K562 (cell line): ENCODE measurements around the gene SLC2A13. TPM values are rescaled to one million over a fixed set of nuclear protein-coding genes. Genes with fewer than 3 reads are reported as not detected.

Experiments used
- ATAC-seq: fragments of 200-7000 bp; cut with Tn5 transposase; 3 replicates; pipeline ENCODE4 v1.9.1; 2020; ENCODE audit warnings: moderate library complexity
- BruUV-seq: library from RNA; stranded (reverse); fragments of 400-500 nt; replicated peaks from 2 replicates; lab custom pipeline; 2021; lab: Mats Ljungman, UMichigan
- CTCF ChIA-PET: fragments of 300-600 bp; formaldehyde crosslinking; extraction: SDS; loops from one replicate; lab custom pipeline; 2021; ENCODE audit warnings: low intra/inter-chr PET ratio; lab: Yijun Ruan, JAX
- POLR2A ChIA-PET: fragments of 300-600, 350-650 bp; sonication (Branson Sonifier 250); formaldehyde crosslinking; extraction: SDS; loops from one replicate; lab custom pipeline; 2021; ENCODE audit warnings: antibody characterized with exemption, inconsistent platforms; lab: Yijun Ruan, JAX
- DNase-seq, 4 experiments: peaks; one replicate each; pipeline versions ENCODE4 v3.0.0 to v3.0.0-alpha.2; 2011 to 2018; ENCODE audit warnings: low spot score in 3 of 4, mixed read lengths in 3 of 4; ENCODE audit errors: extremely low read depth in 1 of 4
- FAIRE-seq: peaks from 2 replicates; lab custom pipeline; 2011; peaks lifted over from hg19 to GRCh38; lab: Jason Lieb, UNC
- H2AFZ ChIP-seq: 2 replicates; pipeline ENCODE4 v1.6.0; 2011; ENCODE audit warnings: low read depth, low read length, control low read depth, inconsistent platforms
- H3K27ac ChIP-seq: fragments of 200-600 bp; 3 replicates; pipeline ENCODE4 v1.8.0; 2011; ENCODE audit warnings: low read depth, mild to moderate bottlenecking, control low read depth, inconsistent platforms, low read length, moderate library complexity, mixed read lengths; ENCODE audit errors: extremely low read depth
- H3K27me3 ChIP-seq, 2 experiments: fragments of 300-600 bp in 1 of 2; 2 replicates in 1 of 2; 3 replicates in 1 of 2; pipeline versions ENCODE4 v1.6.0 to v1.8.0; 2011; ENCODE audit warnings: inconsistent platforms in 2 of 2, low read length in 2 of 2, mild to moderate bottlenecking in 1 of 2, mixed read lengths in 1 of 2, moderate library complexity in 1 of 2; ENCODE audit not compliant: control insufficient read depth in 2 of 2, insufficient read depth in 2 of 2
- H3K36me3 ChIP-seq: fragments of 300-600 bp; 3 replicates; pipeline ENCODE4 v1.8.0; 2011; ENCODE audit warnings: mild to moderate bottlenecking, low read length, inconsistent platforms; ENCODE audit not compliant: control insufficient read depth, insufficient read depth
- H3K4me1 ChIP-seq, 2 experiments: fragments of 200-600 bp in 1 of 2; replicated peaks in 1 of 2; 2 replicates in 1 of 2; 3 replicates in 1 of 2; pipeline versions ENCODE4 v1.5.1 to v1.8.0; 2011; ENCODE audit warnings: inconsistent platforms in 2 of 2, low read length in 2 of 2, mild to moderate bottlenecking in 1 of 2, mixed read lengths in 1 of 2, moderate library complexity in 1 of 2; ENCODE audit not compliant: control insufficient read depth in 2 of 2, insufficient read depth in 2 of 2
- H3K4me2 ChIP-seq: 2 replicates; pipeline ENCODE4 v1.6.1; 2011; ENCODE audit warnings: low read length, control low read depth, inconsistent platforms, mixed read lengths; ENCODE audit not compliant: insufficient read depth
- H3K4me3 ChIP-seq: fragments of 200-600 bp; sonication (generic), shearing (Covaris generic); 2 replicates; pipeline ENCODE4 v1.5.1; 2016; ENCODE audit warnings: control low read depth, inconsistent platforms
- H3K79me2 ChIP-seq: fragments of 200-600 bp; 3 replicates; pipeline ENCODE4 v1.8.0; 2011; ENCODE audit warnings: low read length, inconsistent platforms; ENCODE audit not compliant: control insufficient read depth, insufficient read depth
- H3K9ac ChIP-seq, 2 experiments: 2 replicates each; pipeline versions ENCODE4 v1.6.0 to v1.6.1; 2011; ENCODE audit warnings: low read depth in 2 of 2, low read length in 2 of 2, control low read depth in 1 of 2, inconsistent platforms in 1 of 2, mild to moderate bottlenecking in 1 of 2, mixed read lengths in 1 of 2; ENCODE audit not compliant: insufficient read depth in 1 of 2
- H3K9me1 ChIP-seq: one replicate; pipeline ENCODE4 v1.6.0; 2011; ENCODE audit warnings: inconsistent platforms, mild to moderate bottlenecking, low read length, moderate library complexity; ENCODE audit not compliant: control insufficient read depth, insufficient read depth
- H3K9me3 ChIP-seq: replicated peaks from 2 replicates; pipeline ENCODE4 v1.5.1; 2011; ENCODE audit warnings: low read depth, low read length, inconsistent platforms; ENCODE audit not compliant: control insufficient read depth, insufficient read depth
- H4K20me1 ChIP-seq: replicated peaks from 2 replicates; pipeline ENCODE4 v1.6.1; 2011; ENCODE audit warnings: low read length, inconsistent platforms, mixed read lengths; ENCODE audit not compliant: control insufficient read depth, insufficient read depth
- ATF1 ChIP-seq, 2 experiments: fragments of 450-650 bp in 1 of 2; IDR thresholded peaks; 2 replicates each; pipeline ENCODE4 v1.6.1; 2016; ENCODE audit warnings: missing compliant biosample characterization in 1 of 2, missing genetic modification characterization in 1 of 2
- COPS2 ChIP-seq: fragments of 450-650 bp; conservative IDR thresholded peaks from 2 replicates; pipeline ENCODE4 v1.6.1; 2016; ENCODE audit warnings: mild to moderate bottlenecking, moderate library complexity
- ETV5 ChIP-seq: sonication (generic); formaldehyde crosslinking; IDR thresholded peaks from 2 replicates; pipeline ENCODE4 v1.4.0; 2020; ENCODE audit warnings: low read depth, mild to moderate bottlenecking, missing genetic modification reagents
- FOXM1 ChIP-seq, 2 experiments: fragments of 450-650 bp in 1 of 2; sonication (generic) in 1 of 2; formaldehyde crosslinking in 1 of 2; IDR thresholded peaks; 2 replicates each; pipeline versions ENCODE4 v1.6.1 to v1.9.0; 2017 to 2022; ENCODE audit warnings: low read depth in 2 of 2, mild to moderate bottlenecking in 2 of 2, missing genetic modification reagents in 1 of 2, moderate library complexity in 1 of 2
- KAT8 ChIP-seq: fragments of 450-650 bp; IDR thresholded peaks from 2 replicates; pipeline ENCODE4 v1.6.1; 2016; ENCODE audit warnings: low read depth, mild to moderate bottlenecking
- KLF10 ChIP-seq: fragments of 250-450 bp; sonication (Bioruptor Pico); IDR thresholded peaks from 2 replicates; pipeline ENCODE4 v1.6.1; 2021; ENCODE audit warnings: matching md5 sums
- MCM5 ChIP-seq: fragments of 450-650 bp; IDR thresholded peaks from 2 replicates; pipeline ENCODE4 v1.6.1; 2016; ENCODE audit warnings: low read depth
- MTA2 ChIP-seq: fragments of 450-650 bp; IDR thresholded peaks from 2 replicates; pipeline ENCODE4 v1.6.1; 2016; ENCODE audit warnings: low read depth
- SMC3 ChIP-seq: conservative IDR thresholded peaks from 2 replicates; pipeline ENCODE4 v1.6.1; 2011; ENCODE audit warnings: low read depth, low read length, improper control_type of control experiment; ENCODE audit not compliant: insufficient read depth
- THRAP3 ChIP-seq: fragments of 450-650 bp; IDR thresholded peaks from 2 replicates; pipeline ENCODE4 v1.6.1; 2016; ENCODE audit warnings: mild to moderate bottlenecking, inconsistent platforms, borderline replicate concordance
- ZKSCAN3 ChIP-seq: fragments of 250-450 bp; sonication (Bioruptor Pico); IDR thresholded peaks from 2 replicates; pipeline ENCODE4 v1.4.0; 2020
- ZNF444 ChIP-seq: fragments of 250-450 bp; sonication (Bioruptor Pico); IDR thresholded peaks from 2 replicates; pipeline ENCODE4 v1.4.0; 2020; ENCODE audit warnings: mild to moderate bottlenecking, moderate library complexity
- WGBS: fragments of 100-300 bp; shearing (Covaris generic); methylation state at CpG from one replicate; pipeline ENCODE4 v1.1.6; 2016; ENCODE audit warnings: low coverage, mixed read lengths; ENCODE audit not compliant: insufficient coverage; ENCODE audit errors: missing lambda C conversion rate; 5-methylcytosine and 5-hydroxymethylcytosine counted together
- in situ Hi-C: fragments of 300-500 bp; cut with MboI; formaldehyde crosslinking; loops from 4 replicates; pipeline ENCODE4 v1.15.0; 2018; ENCODE audit warnings: inconsistent platforms, mixed read lengths
- intact Hi-C: fragments of 100-400 bp; cut with micrococcal nuclease; formaldehyde crosslinking; loops from 2 replicates; pipeline ENCODE4 v1.14.2; 2022
- polyA plus RNA-seq, 8 experiments: library from polyadenylated mRNA; depleted of rRNA in 4 of 8; stranded (reverse) in 5 of 8; unstranded in 3 of 8; fragments of >200 nt; fragmentation: Nextera tagmentation in 2 of 8; fragmentation: Illumina TruSeq in 1 of 8; extraction: Ambion mirVana in 2 of 8; extraction: Trizol in 1 of 8; gene quantifications; 2 replicates each; pipeline versions ENCODE4 v1.2.1 to v1.2.3, GENCODE V29; 2011 to 2014; ENCODE audit warnings: inconsistent platforms in 1 of 8, missing spikeins in 1 of 8
- total RNA-seq, 7 experiments: library from RNA; depleted of rRNA in 6 of 7; stranded (reverse); fragments of >200 nt in 6 of 7; fragmentation: Illumina TruSeq in 2 of 7; extraction: Trizol in 2 of 7; gene quantifications; 2 replicates each; pipeline versions ENCODE4 v1.2.1 to v1.2.3, GENCODE V29; 2011 to 2021; ENCODE audit warnings: low replicate concordance in 1 of 7
- TF ChIP-seq, protein P1 (sequence below): fragments of 200-800 bp; sonication (Bioruptor generic); IDR thresholded peaks from 2 replicates; pipeline ENCODE4 v1.6.1; 2017; ENCODE audit warnings: missing genetic modification characterization, missing compliant biosample characterization
- TF ChIP-seq, protein P2 (sequence below): fragments of 250-450 bp; sonication (Bioruptor Pico); IDR thresholded peaks from 2 replicates; pipeline ENCODE4 v1.8.0; 2021; ENCODE audit warnings: moderate library complexity, mild to moderate bottlenecking, inconsistent platforms
- TF ChIP-seq, protein P3 (sequence below): sonication (generic); formaldehyde crosslinking; IDR thresholded peaks from 2 replicates; pipeline ENCODE4 v1.8.0; 2022; ENCODE audit warnings: mild to moderate bottlenecking, missing genetic modification reagents
- TF ChIP-seq, protein P4 (sequence below): fragments of 450-650 bp; conservative IDR thresholded peaks from 2 replicates; pipeline ENCODE4 v1.6.1; 2016; ENCODE audit warnings: missing genetic modification characterization, low read depth, mild to moderate bottlenecking, missing compliant biosample characterization, moderate library complexity

SLC2A13 gene
- total and polyA plus RNA-seq, 9 of the 15 experiments (the other 6 are each of a cell fraction or from before 2014, with no cell fraction given), result 1.7 to 12.4 (median 9.0) TPM

DNA sequence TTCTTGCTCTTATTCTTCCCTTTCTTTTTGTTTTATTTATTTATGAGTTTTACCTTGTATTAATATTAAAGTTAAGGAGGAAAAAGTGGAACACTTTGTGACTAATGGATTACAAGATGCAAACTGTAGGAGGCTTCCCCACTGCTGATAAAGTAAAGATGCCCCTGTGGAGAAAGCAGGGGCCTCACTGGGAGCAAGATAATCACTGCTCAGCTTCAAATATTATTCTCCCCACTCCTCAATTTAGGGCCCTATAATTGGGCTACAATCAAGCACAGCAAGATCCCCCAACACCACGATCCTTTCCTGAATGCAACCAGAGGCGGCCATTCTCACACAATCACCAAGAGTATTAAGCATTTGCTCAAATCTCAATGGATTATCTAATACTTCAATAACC lies 149.2 kb downstream of the SLC2A13 start:
- POLR2A ChIA-PET, result no interaction called here
- WGBS, result 21% methylated on average over 2 of the region's 2 CpGs
- intact Hi-C loops, result no loop called here
- TF ChIP-seq KLF10 (no peak), MCM5 (no peak), FOXM1 (IDR thresholded peaks at IDR 0.05; ENCODE audit: low read depth) (no peak), FOXM1 (CRISPR knock-in tag; IDR thresholded peaks at IDR 0.05; ENCODE audit: low read depth) (no peak), ZKSCAN3 (CRISPR knock-in tag) (no peak), ATF1 (CRISPR knock-in tag; IDR thresholded peaks at IDR 0.05) (no peak), ATF1 (tag; IDR thresholded peaks at IDR 0.05) (no peak), ETV5 (CRISPR knock-in tag) (no peak), COPS2 (no peak), KAT8 (no peak), ZNF444 (CRISPR knock-in tag) (no peak), THRAP3 (no peak), MTA2 (no peak), SMC3 (no peak)
- TF ChIP-seq, protein P1, sequence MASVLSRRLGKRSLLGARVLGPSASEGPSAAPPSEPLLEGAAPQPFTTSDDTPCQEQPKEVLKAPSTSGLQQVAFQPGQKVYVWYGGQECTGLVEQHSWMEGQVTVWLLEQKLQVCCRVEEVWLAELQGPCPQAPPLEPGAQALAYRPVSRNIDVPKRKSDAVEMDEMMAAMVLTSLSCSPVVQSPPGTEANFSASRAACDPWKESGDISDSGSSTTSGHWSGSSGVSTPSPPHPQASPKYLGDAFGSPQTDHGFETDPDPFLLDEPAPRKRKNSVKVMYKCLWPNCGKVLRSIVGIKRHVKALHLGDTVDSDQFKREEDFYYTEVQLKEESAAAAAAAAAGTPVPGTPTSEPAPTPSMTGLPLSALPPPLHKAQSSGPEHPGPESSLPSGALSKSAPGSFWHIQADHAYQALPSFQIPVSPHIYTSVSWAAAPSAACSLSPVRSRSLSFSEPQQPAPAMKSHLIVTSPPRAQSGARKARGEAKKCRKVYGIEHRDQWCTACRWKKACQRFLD, result no peak
- TF ChIP-seq, protein P2, sequence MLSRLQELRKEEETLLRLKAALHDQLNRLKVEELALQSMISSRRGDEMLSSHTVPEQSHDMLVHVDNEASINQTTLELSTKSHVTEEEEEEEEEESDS (CRISPR knock-in tag), result no peak
- TF ChIP-seq, protein P3, sequence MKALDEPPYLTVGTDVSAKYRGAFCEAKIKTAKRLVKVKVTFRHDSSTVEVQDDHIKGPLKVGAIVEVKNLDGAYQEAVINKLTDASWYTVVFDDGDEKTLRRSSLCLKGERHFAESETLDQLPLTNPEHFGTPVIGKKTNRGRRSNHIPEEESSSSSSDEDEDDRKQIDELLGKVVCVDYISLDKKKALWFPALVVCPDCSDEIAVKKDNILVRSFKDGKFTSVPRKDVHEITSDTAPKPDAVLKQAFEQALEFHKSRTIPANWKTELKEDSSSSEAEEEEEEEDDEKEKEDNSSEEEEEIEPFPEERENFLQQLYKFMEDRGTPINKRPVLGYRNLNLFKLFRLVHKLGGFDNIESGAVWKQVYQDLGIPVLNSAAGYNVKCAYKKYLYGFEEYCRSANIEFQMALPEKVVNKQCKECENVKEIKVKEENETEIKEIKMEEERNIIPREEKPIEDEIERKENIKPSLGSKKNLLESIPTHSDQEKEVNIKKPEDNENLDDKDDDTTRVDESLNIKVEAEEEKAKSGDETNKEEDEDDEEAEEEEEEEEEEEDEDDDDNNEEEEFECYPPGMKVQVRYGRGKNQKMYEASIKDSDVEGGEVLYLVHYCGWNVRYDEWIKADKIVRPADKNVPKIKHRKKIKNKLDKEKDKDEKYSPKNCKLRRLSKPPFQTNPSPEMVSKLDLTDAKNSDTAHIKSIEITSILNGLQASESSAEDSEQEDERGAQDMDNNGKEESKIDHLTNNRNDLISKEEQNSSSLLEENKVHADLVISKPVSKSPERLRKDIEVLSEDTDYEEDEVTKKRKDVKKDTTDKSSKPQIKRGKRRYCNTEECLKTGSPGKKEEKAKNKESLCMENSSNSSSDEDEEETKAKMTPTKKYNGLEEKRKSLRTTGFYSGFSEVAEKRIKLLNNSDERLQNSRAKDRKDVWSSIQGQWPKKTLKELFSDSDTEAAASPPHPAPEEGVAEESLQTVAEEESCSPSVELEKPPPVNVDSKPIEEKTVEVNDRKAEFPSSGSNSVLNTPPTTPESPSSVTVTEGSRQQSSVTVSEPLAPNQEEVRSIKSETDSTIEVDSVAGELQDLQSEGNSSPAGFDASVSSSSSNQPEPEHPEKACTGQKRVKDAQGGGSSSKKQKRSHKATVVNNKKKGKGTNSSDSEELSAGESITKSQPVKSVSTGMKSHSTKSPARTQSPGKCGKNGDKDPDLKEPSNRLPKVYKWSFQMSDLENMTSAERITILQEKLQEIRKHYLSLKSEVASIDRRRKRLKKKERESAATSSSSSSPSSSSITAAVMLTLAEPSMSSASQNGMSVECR (CRISPR knock-in tag), result no peak
- TF ChIP-seq, protein P4, sequence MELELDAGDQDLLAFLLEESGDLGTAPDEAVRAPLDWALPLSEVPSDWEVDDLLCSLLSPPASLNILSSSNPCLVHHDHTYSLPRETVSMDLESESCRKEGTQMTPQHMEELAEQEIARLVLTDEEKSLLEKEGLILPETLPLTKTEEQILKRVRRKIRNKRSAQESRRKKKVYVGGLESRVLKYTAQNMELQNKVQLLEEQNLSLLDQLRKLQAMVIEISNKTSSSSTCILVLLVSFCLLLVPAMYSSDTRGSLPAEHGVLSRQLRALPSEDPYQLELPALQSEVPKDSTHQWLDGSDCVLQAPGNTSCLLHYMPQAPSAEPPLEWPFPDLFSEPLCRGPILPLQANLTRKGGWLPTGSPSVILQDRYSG (tag), result no peak

More for the DNA sequence above, 149.2 kb downstream of the SLC2A13 start:
- H3K79me2 ChIP-seq, result no peaks in the 10 kb centered on the region
- H3K9me1 ChIP-seq, result no peaks in the 10 kb centered on the region
- BruUV-seq, result no TSS peak
- no peaks in the 10 kb centered on the region for H4K20me1 ChIP-seq
- no peak overlapping the region for H3K9ac ChIP-seq
- FAIRE-seq, result no peak
- no peaks in the 10 kb centered on the region for H3K9me3 ChIP-seq
- no peak overlapping the region for H3K27ac ChIP-seq
- CTCF ChIA-PET, result no interaction called here
- DNase-seq, result no peak
- no peak for ATAC-seq
- H2AFZ ChIP-seq, result no peak overlapping the region
- H3K36me3 ChIP-seq, result no peaks in the 10 kb centered on the region
- in situ Hi-C loops, result no loop called here
- no peaks in the 10 kb centered on the region for H3K4me1 ChIP-seq
- H3K27me3 ChIP-seq, result no peaks in the 10 kb centered on the region
- no peak overlapping the region for H3K4me2 ChIP-seq
- H3K4me3 ChIP-seq, result no peak overlapping the region
